SK-N-SH treated with all-trans-retinoic acid at 6 μM for 48 hours (cell line): ENCODE data around the gene OR56B1.
"Not testable (repeated sequence)": the region's sequence is repeated elsewhere in the genome, so short reads cannot be mapped to it uniquely, and the experiment has no call there.

ENCODE experiments used
- ATAC-seq: fragments of 200-7000 bp; cut with Tn5 transposase; 3 replicates; pipeline ENCODE4 v1.9.1; 2020; ENCODE audit warnings: mild to moderate bottlenecking, moderate library complexity
- ARNTL ChIP-seq: fragments of 450-650 bp; formaldehyde crosslinking; IDR thresholded peaks from 2 replicates; pipeline ENCODE4 v1.5.0; 2020; ENCODE audit warnings: low read depth, mild to moderate bottlenecking, moderate library complexity, borderline replicate concordance
- BACH2 ChIP-seq: fragments of 250-450 bp; sonication (Bioruptor Pico); IDR thresholded peaks from 2 replicates; pipeline ENCODE4 v1.9.0; 2021; ENCODE audit warnings: mild to moderate bottlenecking, borderline replicate concordance
- CREB5 ChIP-seq: fragments of 250-450 bp; sonication (Bioruptor Pico); IDR thresholded peaks from 2 replicates; pipeline ENCODE4 v1.5.1; 2020; ENCODE audit warnings: low read depth, mild to moderate bottlenecking, moderate library complexity
- CSDC2 ChIP-seq: fragments of 250-450 bp; sonication (Bioruptor Pico); IDR thresholded peaks from 2 replicates; pipeline ENCODE4 v1.5.0; 2020; ENCODE audit warnings: mild to moderate bottlenecking, moderate library complexity
- CSRNP3 ChIP-seq: fragments of 250-450 bp; sonication (Bioruptor Pico); IDR thresholded peaks from 2 replicates; pipeline ENCODE4 v1.5.1; 2021; ENCODE audit warnings: mild to moderate bottlenecking, moderate library complexity
- ESRRG ChIP-seq: fragments of 250-450 bp; sonication (Bioruptor Pico); IDR thresholded peaks from 2 replicates; pipeline ENCODE4 v1.6.1; 2021; ENCODE audit warnings: mild to moderate bottlenecking
- GLIS3 ChIP-seq: fragments of 250-450 bp; sonication (Bioruptor Pico); IDR thresholded peaks from 2 replicates; pipeline ENCODE4 v1.5.0; 2020; ENCODE audit warnings: mild to moderate bottlenecking, moderate library complexity
- ISL1 ChIP-seq: fragments of 250-450 bp; sonication (Bioruptor Pico); IDR thresholded peaks from 2 replicates; pipeline ENCODE4 v2.1.2; 2022; ENCODE audit warnings: mild to moderate bottlenecking, moderate library complexity
- OSR1 ChIP-seq: fragments of 250-450 bp; sonication (Bioruptor Pico); IDR thresholded peaks from 2 replicates; pipeline ENCODE4 v1.8.0; 2022; ENCODE audit warnings: moderate library complexity, mild to moderate bottlenecking, inconsistent platforms
- PPARA ChIP-seq: fragments of 250-450 bp; sonication (Bioruptor Pico); IDR thresholded peaks from 2 replicates; pipeline ENCODE4 v1.5.0; 2020; ENCODE audit warnings: mild to moderate bottlenecking, borderline replicate concordance
- TCF4 ChIP-seq: fragments of 250-450 bp; sonication (Bioruptor Pico); IDR thresholded peaks from 2 replicates; pipeline ENCODE4 v1.8.0; 2021; ENCODE audit warnings: mild to moderate bottlenecking, moderate library complexity, borderline replicate concordance
- TOX ChIP-seq: fragments of 250-450 bp; sonication (Bioruptor Pico); IDR thresholded peaks from 2 replicates; pipeline ENCODE4 v1.8.0; 2021; ENCODE audit warnings: mild to moderate bottlenecking, moderate library complexity, borderline replicate concordance
- TSHZ2 ChIP-seq: fragments of 250-450 bp; sonication (Bioruptor Pico); IDR thresholded peaks from 2 replicates; pipeline ENCODE4 v1.5.0; 2020; ENCODE audit warnings: mild to moderate bottlenecking, moderate library complexity
- ZC3H10 ChIP-seq: fragments of 250-450 bp; sonication (Bioruptor Pico); IDR thresholded peaks from 2 replicates; pipeline ENCODE4 v1.5.1; 2021; ENCODE audit warnings: mild to moderate bottlenecking, moderate library complexity
- ZFP3 ChIP-seq: fragments of 250-450 bp; sonication (Bioruptor Pico); IDR thresholded peaks from 2 replicates; pipeline ENCODE4 v1.5.0; 2020; ENCODE audit warnings: mild to moderate bottlenecking, moderate library complexity
- ZFP30 ChIP-seq: fragments of 450-650 bp; formaldehyde crosslinking; IDR thresholded peaks from 2 replicates; pipeline ENCODE4 v1.5.0; 2022; ENCODE audit warnings: mild to moderate bottlenecking, moderate library complexity
- ZNF565 ChIP-seq: fragments of 450-650 bp; formaldehyde crosslinking; conservative IDR thresholded peaks from 2 replicates; pipeline ENCODE4 v1.5.0; 2020; ENCODE audit warnings: low read depth, mild to moderate bottlenecking, moderate library complexity
- ZNF70 ChIP-seq: fragments of 450-650 bp; formaldehyde crosslinking; IDR thresholded peaks from 2 replicates; pipeline ENCODE4 v1.5.0; 2020; ENCODE audit warnings: mild to moderate bottlenecking, moderate library complexity
- ZNF8 ChIP-seq: fragments of 450-650 bp; formaldehyde crosslinking; IDR thresholded peaks from 2 replicates; pipeline ENCODE4 v1.5.0; 2020; ENCODE audit warnings: mild to moderate bottlenecking, moderate library complexity
- TF ChIP-seq, protein P1 (sequence below): fragments of 250-450 bp; sonication (Bioruptor Pico); IDR thresholded peaks from 2 replicates; pipeline ENCODE4 v1.8.0; 2020; ENCODE audit warnings: mild to moderate bottlenecking, moderate library complexity, borderline replicate concordance
- TF ChIP-seq, protein P2 (sequence below): fragments of 250-450 bp; sonication (Bioruptor Pico); IDR thresholded peaks from 2 replicates; pipeline ENCODE4 v1.8.0; 2021; ENCODE audit warnings: low read depth, mild to moderate bottlenecking, moderate library complexity, borderline replicate concordance

The OR56B1 gene

GRCh38 chr11:5713695-5714094, 22.6 kb upstream of the OR56B1 start (continued):
- TF ChIP-seq CREB5 (no peak), ARNTL (CRISPR knock-in tag) (no peak), TCF4 (CRISPR knock-in tag) (no peak), GLIS3 (CRISPR knock-in tag) (no peak), ISL1 (CRISPR knock-in tag) (no peak)

DNA sequence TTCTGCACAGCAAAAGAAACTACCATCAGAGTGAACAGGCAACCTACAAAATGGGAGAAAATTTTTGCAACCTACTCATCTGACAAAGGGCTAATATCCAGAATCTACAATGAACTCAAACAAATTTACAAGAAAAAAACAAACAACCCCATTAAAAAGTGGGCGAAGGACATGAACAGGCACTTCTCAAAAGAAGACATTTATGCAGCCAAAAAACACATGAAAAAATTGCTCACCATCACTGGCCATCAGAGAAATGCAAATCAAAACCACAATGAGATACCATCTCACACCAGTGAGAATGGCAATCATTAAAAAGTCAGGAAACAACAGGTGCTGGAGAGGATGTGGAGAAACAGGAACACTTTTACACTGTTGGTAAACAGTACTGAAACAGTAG, 19.7 kb upstream of the OR56B1 start:
- ATAC-seq, result not testable (repeated sequence)

- no peak for ATAC-seq
- no peak for TF ChIP-seq CREB5
- no peak for TF ChIP-seq ZFP3 (CRISPR knock-in tag)
- TF ChIP-seq PPARA (CRISPR knock-in tag), result no peak
- TF ChIP-seq, protein P1, sequence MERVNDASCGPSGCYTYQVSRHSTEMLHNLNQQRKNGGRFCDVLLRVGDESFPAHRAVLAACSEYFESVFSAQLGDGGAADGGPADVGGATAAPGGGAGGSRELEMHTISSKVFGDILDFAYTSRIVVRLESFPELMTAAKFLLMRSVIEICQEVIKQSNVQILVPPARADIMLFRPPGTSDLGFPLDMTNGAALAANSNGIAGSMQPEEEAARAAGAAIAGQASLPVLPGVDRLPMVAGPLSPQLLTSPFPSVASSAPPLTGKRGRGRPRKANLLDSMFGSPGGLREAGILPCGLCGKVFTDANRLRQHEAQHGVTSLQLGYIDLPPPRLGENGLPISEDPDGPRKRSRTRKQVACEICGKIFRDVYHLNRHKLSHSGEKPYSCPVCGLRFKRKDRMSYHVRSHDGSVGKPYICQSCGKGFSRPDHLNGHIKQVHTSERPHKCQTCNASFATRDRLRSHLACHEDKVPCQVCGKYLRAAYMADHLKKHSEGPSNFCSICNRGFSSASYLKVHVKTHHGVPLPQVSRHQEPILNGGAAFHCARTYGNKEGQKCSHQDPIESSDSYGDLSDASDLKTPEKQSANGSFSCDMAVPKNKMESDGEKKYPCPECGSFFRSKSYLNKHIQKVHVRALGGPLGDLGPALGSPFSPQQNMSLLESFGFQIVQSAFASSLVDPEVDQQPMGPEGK (CRISPR knock-in tag), result no peak
- TF ChIP-seq, protein P2, sequence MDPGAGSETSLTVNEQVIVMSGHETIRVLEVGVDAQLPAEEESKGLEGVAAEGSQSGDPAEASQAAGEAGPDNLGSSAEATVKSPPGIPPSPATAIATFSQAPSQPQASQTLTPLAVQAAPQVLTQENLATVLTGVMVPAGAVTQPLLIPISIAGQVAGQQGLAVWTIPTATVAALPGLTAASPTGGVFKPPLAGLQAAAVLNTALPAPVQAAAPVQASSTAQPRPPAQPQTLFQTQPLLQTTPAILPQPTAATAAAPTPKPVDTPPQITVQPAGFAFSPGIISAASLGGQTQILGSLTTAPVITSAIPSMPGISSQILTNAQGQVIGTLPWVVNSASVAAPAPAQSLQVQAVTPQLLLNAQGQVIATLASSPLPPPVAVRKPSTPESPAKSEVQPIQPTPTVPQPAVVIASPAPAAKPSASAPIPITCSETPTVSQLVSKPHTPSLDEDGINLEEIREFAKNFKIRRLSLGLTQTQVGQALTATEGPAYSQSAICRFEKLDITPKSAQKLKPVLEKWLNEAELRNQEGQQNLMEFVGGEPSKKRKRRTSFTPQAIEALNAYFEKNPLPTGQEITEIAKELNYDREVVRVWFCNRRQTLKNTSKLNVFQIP (CRISPR knock-in tag), result no peak
- no peak for TF ChIP-seq ZFP30 (CRISPR knock-in tag)
- TF ChIP-seq ZC3H10 (CRISPR knock-in tag), result no peak
- no peak for TF ChIP-seq ISL1 (CRISPR knock-in tag)
- TF ChIP-seq OSR1 (CRISPR knock-in tag), result no peak
- no peak for TF ChIP-seq TCF4 (CRISPR knock-in tag)
- TF ChIP-seq ZNF70 (CRISPR knock-in tag), result no peak
- no peak for TF ChIP-seq ESRRG (CRISPR knock-in tag)
- no peak for TF ChIP-seq BACH2
- no peak for TF ChIP-seq TSHZ2 (CRISPR knock-in tag)
- TF ChIP-seq ZNF8 (CRISPR knock-in tag), result no peak
- no peak for TF ChIP-seq CSDC2 (CRISPR knock-in tag)
- TF ChIP-seq ZNF565 (CRISPR knock-in tag), result no peak
- no peak for TF ChIP-seq TOX (CRISPR knock-in tag)
- TF ChIP-seq GLIS3 (CRISPR knock-in tag), result no peak
- TF ChIP-seq CSRNP3 (CRISPR knock-in tag), result no peak
Measured at GRCh38 chr11:5719703-5720495, 16.3 kb upstream of the OR56B1 start.
